ENCODE measurements around the gene IFNA2.
"Not testable (repeated sequence)": the region's sequence is repeated elsewhere in the genome, so short reads cannot be mapped to it uniquely, and the experiment has no call there.

Gene IFNA2

DNA sequence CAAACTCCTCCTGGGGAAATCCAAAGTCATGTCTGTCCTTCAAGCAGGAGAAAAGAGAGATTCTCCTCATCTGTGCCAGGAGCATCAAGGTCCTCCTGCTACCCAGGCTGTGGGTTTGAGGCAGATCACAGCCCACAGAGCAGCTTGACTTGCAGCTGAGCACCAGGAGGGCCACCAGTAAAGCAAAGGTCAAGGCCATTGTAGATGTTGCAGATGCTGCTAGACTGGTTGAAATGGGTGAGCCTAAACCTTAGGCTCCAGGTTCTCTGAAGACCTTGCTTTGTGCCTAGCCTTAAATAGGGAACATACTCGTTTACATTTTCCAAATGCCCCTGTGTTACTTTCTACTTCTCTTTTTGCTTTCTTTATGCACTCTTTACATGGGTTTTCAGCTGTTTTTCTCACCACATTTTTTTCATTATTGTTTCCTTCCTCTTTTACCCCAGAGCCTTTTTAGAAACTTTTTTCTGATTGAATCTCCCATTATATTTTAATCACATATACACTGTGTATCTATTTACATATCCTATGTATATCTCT, at the start of gene IFNA2:
Gene IFNA2 (minus strand): TSS at position 268 of the 540 bp plus-strand sequence. CDS start 69 bp downstream, at position 199.
- no peak for DNase-seq

DNA sequence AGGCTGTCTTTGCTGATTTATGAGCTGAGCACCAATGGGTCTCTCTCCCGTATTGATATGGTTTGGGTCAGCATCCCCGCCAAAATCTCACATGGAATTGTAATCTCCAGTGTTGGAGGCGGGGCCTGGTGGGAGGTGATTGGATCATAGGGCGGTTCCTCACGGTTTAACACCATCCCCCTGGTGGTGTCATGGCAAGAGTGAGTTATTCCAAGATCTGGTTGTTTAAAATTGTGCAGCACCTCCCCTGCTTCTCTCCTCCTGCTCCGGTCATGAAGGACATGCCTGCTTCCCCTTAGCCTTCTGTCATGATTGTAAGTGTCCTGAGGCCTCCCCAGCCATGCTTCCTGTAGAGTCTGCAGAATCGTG, 49.8 kb upstream of the IFNA2 start:
- not testable (repeated sequence) for DNase-seq

DNA sequence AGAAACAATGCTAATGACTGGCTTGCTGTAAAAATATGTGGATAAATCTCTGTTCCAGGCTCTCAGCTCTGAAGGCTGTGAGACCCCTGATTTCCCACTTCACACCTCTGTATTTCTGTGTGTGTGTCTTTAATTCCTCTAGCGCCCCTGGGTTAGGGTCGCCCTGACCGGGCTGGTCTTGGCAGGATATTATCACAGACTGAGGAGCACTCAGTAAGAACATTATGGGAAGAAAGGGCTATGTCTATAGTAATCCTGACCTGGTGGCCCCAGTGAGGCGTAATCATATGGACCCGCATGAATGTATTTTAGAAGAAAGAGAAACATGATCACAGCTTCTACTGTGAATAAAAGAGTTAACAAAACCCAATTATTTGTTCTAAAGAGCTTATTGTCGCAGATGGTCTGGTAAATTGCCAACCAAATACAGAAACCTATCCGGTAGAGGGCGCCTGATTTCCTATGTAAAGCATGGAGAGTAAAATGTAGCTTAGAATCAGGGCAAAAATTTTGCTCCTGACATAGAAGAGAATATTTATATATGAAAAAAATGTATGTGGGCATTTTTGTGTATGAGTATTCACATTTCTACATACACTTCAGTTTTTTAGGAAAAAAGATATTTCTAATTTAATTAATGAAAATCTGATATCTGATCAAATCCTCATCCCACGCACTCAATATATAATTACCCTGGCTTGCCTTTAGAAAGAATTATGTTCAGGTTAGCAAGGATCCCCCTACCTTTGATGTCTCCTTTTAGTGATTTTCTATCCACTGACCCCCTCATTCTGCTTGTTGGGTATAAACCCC, 49.2 kb upstream of the IFNA2 start:
- DNase-seq = no peak

DNA sequence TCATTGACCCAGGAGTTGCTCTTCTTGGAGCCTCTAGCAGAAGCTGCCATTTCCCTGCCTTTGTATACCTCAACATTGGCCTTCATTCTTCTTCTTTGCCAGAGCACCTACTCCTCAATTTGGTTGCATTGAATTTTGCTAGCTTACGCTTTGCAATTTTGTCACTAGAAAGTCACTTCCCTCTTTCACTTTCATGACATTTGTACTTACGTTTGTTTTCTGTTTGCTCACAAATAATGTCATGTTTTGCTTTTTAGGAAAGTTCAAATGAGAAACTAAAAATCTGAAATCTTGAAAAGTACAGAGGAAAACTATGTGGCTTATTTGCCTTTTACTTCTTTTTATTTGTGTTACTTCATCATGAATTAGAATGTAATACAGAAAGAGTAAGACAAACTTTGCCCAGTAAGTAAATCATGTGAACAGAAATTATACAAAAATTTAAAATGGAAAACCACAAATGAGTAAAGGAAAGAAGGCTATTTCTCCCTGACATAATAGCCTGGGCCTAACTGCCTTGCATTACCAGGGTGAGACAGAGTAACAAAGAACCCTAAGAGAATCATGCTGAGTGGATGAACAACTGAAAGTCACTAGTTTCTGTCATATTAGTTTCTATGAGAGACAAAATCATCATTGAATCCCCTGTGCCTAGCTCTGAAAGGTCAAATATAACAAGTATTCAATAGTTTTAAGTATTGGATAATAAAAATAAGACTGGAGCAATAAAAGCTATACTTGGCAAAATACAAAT, 47.7 kb upstream of the IFNA2 start:
- DNase-seq = no peak

DNA sequence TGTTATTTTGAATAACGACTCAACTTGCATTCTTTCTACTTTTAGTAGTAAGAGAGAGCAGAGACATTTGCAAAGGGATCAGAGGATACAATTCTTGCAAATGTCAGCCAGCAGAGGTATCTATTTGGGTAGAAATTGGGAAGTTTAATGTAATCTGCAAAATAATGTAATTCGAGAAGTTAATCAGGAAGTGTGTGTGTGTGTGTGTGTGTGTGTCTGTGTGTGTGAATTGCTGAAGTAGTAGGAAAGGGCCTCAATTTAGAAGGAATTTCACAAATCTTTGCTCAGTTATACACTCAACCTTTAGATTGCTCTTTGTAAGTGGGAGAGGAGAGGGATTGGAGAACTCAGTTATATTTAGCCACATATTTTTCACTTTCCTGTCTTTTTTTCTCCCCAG, 44.0 kb upstream of the IFNA2 start:
- no peak for DNase-seq

DNA sequence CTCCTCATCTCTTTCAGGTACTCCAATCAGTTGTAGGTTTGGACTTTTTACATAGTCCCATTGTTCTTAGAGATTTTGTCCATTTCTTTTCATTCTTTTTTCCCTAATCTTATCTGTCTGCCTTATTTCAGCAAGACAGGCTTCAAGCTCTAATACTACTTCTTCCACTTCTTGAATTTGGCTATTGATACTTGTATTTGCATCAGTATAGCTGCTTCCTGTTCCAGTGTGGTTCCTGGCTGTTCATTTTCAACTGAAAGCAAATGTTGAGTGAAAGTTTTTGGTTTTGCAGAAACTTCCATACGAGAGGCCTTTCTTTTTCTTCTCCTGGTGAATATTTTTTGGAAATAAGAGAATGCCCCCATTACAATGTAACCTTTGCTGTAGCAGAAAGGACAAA, 43.0 kb upstream of the IFNA2 start:
- no peak for DNase-seq

DNA sequence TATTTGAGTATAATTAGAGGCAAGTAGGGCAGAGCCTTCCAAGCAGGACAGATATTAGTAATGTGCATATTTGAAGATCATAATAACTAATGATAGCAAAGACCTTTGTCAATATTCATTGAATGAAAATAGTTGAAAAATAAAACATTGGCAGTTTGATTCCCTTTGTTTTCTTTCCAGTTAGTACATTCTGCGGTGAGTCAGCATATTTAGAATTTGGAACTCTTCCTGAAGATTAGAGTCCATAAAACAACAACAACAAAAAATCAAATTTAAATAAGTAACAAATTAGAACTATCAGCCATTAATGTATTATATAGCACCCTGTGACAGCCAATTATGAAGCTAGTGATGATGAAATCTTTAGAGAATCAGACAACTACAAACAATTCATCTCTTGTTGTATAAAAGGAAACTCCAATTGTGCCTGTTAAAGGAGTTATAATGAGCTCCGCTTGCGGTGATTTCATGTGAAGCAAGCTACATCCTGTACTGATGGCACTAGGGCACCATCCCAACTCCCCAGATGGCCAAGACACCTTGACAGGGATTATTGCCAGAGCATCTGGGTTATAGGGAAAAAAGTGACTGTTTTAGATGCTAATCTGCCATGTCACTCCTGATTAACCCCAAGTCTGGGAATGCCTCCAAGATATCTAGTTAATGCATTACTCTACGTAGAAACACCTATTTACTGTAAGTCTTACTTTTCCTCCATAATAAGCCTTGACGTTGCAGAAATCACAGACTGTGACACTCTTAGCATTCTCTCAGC, 30.5 kb upstream of the IFNA2 start:
- DNase-seq = no peak

DNA sequence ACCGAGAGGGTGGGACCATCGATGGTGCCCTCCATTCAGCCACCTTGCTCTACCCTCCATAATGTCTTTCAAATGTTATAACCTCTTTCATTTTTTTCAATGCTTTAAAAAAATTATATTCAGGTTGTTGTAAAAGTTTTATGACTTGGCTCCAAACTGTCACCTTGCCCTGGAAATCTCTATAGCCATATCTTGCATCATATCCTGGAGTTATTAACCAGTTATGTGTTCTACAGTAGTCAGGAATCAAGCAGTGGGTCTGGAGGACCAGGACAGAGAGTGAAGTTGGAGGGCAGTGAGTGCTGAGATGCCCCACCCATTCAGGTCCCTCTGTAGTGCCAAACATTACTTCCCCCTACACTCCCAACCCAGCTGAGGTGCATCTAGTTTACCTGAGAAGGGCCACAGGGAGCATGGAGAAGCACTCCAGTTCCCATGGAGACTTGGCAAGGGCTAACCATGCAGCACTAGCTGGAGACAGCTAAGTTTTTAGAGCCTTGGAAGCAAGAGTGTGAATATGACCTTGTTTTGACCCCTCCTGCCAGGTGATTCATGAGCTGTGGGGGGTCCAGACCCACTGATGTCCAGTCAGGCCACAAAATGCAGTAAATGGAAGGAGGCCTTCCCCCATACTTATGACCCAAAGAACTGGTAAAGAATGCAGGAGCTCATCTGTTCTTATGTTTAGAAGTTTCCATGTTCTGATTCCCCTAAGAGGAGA, 29.2 kb upstream of the IFNA2 start:
- DNase-seq = no peak

DNA sequence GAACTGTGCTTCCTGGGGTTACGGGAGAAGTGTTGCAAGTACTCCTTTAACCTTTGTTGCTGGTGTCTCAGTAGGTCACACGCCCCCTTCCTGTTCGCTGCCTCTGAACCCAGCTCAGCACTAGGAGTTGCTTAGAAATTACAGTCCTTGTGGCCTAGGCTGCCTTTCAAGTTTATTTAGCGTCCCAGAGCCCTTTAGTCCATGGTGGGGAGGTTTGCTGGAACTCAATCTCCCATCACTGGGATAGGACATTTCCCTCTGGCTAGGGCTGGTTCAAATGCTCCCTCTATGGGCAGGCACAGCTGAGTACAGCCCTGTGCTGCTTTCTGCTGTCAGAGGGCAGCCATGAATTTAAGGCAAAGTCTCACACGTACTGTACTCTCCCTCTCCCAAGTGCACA, 28.4 kb upstream of the IFNA2 start:
- no peak for DNase-seq

DNA sequence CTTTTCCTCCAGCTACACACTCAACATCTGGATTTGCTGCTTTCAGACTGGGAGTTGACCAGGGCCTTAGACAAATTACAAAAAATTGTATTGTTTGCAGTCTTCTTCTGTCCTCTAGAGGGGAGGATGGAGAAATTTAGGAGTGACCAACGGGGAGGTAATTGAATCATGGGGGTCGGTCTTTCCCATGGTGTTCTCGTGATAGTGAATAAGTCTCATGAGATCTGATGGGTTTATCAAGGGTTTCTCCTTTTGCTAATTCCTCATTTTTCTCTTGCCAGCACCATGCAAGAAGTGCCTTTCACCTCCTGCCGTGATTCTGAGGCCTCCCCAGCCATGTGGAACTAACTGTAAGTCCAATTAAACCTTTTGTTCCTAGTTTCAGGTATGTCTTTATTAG, 28.0 kb upstream of the IFNA2 start:
- no peak for DNase-seq

DNA sequence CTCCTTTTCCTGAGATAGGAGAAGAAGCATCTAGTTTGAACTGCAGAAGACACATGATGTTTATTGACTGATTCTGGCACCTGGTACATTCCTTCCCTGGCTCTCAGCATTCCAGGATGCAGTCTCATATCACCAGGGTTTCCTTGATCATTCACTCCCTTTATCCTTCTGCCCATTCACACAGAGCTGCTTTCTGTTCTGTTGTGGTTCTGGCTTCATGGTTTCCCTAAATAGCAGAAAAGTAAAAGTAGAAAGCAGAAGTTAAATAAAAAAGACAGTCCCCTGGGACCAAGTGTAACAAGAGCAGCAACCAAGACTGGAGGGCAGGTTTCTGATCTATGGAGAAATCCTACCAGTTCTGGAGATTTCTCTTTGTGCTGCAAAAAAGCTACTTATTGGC, 26.9 kb upstream of the IFNA2 start:
- no peak for DNase-seq

DNA sequence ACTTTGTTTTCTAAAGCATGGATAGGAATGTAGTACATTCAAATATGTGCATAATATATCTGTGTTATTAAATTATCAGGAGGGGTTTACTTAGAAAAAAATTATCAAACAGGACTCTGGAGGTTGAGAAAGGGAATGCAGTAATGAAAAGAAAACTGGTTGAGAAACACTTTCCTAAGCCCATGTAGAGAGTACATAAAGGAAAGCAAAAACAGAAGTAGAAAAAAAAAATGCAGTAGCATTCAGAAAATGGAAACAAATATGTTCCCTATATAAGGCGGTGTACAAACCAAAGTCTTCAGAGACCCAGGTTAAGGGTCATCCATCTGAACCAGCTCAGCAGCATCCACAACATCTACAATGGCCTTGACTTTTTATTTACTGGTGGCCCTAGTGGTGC, 23.6 kb upstream of the IFNA2 start, which contains the start of gene IFNA8:
Gene IFNA8 (plus strand): TSS at position 301 of the 400 bp plus-strand sequence. CDS start 60 bp downstream, at position 361.
- DNase-seq = no peak

DNA sequence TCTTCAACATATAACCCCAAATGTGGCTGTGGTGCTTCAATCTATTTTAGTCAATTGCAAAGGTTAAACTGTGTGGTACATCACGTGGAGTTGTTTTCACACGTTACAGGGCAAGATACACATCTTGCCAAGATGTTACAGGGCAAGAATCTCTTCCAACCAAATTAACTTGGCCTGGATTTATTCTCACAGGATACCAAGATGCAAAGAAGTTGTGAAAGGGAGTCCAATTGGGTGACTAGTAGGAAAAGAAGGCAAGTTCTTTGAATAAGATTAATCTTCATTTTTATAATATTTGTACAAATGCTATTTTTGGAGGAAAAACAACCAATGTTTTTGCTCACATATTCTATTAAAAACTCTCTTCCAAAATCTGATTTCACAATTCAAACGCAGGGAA, 18.9 kb upstream of the IFNA2 start:
- no peak for DNase-seq

DNA sequence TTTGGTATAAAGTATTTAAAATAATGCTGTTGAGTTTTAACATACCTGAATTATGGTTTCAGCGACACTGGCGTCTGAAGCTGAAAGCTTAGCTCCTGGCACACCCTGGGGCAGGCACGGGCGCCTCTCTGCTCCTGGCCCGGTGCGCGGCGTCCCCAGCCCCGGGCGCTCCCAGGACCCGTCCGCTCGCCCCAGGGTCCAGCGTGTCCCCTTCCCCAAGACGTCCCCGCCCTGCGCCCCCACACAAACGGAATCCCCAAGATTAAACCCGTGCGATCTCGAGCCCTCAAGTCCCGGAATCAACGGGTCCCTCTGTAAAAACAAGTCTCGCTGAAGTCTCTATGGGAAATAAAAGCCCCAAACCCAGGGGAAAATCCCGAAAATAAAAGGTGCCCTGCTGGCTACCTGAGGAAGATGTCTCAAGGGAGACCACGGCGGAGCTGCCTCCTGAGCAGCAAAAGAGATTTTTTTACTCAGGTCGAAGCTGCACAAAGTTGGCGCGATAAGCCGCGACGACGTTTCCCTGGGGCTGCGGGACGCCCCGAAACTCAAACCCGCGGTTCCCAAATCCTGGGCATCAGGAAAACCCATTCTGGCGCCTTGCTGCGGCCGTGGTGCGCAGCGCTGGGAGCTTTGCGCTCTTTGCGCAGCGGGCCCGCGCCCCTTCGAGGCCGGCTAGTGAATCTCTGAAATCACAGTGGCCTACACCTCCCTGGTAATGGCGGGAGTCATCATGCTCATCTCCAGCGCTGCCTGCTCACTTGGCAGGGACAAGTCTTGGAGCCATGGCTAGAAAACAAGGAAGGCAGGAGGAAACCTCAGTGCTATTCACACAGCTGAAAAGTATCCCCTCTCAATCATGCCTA, 17.4 kb upstream of the IFNA2 start:
- no peak for DNase-seq

DNA sequence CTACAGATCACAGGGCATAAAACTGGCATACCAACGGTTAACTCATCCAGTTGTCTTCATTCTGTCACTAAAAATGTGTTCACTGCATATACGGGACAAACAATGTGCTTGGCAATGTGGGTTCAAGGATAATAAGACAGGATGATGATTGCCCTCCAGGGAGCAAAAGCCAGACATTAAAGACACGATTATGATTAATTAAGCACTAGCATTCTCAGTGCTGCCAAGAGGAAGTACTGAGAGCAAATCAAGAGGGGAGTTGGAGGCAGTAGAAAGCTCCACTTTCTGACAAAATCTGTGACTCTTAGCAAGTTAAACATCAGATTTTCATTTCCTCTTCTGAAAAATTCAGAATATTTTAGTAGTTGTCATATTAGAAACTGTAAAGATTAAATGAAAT, 14.8 kb upstream of the IFNA2 start:
- no peak for DNase-seq

DNA sequence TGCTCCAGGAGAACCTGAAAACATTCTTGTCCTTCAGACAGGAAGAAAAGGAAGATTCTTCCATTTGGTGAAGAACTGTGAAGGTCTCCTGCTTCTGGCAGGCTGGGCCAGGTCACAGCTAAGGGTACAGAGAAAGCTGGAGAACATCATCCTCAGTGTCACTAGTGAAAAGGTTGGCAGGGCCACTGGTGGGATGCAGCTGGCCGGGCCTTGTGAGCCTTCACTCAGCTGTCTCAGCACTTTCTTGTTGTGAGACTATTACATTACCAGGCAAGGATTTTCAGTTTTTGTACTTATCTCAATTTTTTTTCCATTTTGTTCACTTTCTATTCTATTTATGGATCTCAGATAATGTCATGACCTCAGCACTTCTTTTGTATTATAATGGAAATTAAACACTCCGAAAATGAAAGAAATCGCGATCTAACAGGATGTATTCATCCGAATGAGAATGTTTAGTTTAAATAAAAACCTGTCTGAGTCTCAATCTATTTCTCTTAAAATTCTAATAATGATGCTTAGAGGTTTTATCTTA, 13.8 kb upstream of the IFNA2 start:
- DNase-seq = no peak

DNA sequence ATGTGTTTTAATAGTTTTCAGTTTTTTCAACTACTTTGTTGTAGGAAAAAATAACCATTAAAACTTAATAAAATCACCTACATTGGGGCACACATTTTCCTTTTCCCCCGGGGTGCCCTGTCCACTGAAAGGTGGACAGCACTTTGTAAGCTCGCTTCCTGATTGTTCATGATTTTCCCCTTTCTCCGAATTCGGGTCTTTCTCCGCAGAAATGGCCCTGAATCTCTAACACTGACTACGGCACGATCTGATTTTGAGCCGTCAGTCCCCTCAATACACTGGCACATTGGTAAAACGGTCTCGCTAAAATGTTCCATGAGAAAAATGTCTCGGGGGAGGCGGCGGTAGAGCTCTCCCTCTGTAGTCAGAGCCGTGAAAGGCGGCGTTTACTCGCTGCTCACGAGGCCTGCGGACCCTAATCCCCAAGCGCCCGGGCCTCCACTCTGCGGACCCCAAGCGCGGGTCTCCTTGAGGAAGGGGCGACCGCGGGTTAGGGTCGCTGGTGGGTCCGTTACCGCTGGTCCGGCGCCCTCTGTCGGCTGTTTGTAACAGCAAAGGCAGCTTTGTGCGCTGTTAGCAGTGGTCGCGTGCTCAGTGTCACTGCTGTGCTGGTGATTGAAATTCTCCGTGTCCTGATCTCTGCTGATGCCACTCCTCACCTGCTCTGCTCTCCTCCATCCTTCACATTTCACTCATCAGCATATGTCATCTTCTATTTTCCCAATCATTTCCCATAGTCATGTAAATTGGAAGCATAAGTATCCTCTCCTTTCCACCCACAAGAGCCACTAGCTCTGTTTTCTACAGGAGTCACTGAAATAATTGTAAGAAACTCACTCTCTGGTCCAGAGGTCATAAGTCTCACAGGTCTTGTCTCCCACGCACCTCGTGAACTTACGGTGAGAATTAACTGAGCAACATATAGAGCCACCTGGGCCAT, 10.8 kb upstream of the IFNA2 start:
- DNase-seq = no peak

DNA sequence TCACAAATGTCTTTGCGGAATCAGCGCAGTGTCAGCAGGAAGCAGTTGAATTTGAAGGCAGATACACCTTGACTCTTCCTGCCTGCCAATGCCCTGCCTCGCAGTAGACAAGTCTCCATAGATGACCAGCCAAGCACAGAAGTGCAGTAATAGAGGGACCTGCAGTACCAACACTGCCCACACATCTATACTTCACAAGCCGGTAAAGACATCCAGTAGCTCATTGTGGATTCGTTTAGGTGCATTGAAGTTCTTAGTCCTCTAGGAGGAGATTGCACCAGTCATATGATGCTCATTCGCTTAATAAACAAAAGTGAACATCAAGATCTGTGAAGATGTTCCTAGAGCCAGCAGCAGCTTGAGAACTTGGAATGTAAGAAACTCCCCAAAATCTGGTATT, 7.1 kb upstream of the IFNA2 start:
- DNase-seq = no peak

DNA sequence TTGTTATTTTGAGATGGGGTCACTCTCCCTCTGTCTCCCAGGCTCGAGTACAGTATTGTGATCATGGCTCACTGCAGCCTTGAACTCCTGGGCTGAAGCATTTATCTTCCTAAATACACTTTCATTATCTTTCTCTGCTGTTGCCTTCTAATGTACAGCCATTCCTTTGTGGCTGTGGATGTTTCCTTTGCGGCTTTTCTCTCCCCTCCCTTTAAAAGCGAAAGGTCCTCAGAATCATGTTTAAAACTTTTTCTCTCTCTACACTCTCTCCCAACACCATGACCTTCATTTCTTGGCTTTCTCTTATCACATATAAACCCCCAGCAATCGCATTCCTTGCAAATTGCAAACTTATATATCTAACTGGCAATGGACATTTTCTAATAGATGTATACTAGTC, 1.6 kb downstream of the IFNA2 start:
- DNase-seq = no peak
